D341Med (cell line): ENCODE data around the gene SYDE1.

Experiments
- DNase-seq: peaks from one replicate; pipeline ENCODE4 v3.0.0; 2012; ENCODE audit warnings: low spot score

The SYDE1 gene

DNA sequence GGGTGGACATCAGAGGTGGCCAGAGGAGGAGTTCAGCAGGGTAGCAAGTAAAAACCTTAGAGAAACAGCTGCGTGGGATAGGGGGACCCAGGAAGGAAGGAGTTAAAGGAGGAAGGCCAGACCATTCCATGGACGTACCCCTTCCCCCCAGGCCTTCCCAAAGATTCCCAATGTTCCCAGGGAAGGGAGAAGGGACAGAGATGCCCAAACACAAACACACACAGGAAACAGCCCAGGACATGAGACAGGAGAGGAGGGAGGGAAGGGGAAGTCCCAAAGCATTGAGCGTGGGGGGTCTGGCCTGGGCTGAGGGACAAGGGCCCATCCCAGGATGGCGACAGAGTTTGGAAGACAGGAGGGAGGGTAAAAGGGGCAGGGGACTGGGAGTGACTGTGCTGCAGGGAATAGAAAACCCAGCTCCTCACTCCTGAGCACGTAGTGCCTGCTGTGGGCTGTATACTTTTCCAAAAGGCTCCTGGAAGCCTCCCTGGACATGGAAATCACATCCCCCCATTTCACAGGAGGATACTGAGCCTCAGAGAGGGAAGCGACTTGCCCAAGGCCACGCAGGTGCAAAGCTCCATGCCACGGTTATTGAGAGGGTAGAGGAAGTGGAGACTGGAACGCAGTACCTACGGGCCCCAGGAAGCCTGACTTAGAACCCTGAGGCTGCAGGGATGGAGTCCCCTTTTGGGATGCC is 1.1 kb downstream of the SYDE1 start:
- DNase-seq: no peak

DNA sequence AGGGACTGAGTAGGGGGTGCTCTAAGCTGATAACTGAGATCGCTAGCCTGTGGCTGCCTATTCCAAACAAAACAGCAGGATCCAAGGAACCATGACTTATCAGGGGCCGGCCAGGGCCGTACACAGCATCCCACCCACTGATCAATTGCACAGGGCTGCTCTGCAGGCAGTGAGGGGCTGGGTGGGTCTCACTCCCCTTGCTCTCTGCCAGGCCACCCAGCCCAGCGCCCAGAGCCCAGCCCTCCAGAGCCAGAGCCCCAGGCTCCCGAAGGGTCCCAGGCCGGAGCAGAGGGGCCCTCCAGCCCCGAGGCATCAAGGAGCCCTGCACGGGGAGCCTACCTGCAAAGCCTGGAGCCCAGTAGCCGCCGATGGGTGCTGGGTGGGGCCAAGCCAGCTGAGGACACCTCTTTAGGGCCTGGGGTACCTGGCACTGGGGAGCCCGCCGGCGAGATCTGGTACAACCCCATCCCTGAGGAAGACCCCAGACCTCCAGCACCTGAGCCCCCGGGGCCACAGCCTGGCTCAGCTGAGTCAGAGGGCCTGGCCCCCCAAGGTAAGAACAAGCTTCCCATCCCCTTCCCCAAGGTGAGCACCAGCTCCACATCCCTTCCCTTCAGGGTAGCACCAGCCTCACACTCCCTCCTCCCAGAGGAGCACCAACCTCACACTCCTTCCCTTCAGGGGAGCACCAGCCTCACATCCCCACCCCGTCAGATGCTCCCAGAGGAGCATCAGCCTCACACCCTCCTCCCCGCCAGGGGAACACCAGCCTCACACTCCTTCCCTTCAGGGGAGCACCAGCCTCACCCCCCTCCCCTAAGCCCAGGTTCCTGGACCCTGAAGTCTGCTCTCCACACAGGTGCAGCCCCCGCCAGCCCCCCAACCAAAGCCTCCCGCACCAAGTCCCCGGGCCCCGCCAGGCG is 1.9 kb downstream of the SYDE1 start:
- DNase-seq: peak; percentile 38

DNA sequence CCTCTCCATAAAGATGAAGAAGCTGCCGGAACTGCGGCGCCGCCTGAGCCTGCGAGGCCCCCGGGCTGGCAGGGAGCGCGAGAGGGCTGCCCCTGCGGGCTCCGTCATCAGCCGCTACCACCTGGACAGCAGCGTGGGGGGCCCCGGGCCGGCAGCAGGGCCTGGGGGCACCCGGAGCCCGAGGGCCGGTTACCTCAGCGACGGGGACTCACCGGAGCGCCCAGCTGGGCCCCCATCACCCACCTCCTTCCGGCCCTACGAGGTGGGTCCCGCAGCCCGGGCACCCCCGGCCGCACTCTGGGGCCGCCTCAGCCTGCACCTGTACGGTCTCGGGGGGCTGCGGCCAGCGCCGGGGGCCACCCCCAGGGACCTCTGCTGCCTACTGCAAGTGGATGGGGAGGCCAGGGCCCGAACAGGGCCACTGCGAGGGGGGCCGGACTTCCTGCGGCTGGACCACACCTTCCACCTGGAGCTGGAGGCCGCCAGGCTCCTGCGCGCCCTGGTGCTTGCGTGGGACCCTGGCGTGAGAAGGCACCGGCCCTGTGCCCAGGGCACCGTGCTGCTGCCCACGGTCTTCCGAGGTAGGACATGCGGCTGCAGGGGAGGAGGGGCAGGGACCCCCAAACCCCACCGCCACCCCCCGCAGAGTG is 2.7 kb downstream of the SYDE1 start:
- DNase-seq: no peak

DNA sequence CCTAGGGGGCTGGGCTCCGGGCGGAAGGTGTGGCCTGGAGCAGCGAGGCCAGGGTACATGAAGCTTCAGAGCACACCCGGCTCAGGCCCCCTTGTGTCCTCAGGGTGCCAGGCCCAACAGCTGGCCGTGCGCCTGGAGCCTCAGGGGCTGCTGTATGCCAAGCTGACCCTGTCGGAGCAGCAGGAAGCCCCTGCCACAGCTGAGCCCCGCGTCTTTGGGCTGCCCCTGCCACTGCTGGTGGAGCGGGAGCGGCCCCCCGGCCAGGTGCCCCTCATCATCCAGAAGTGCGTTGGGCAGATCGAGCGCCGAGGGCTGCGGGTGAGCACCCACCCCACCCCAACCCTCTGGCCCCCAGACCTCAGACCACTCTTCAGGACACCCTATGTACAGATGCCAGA is 3.2 kb downstream of the SYDE1 start:
- DNase-seq: no peak

DNA sequence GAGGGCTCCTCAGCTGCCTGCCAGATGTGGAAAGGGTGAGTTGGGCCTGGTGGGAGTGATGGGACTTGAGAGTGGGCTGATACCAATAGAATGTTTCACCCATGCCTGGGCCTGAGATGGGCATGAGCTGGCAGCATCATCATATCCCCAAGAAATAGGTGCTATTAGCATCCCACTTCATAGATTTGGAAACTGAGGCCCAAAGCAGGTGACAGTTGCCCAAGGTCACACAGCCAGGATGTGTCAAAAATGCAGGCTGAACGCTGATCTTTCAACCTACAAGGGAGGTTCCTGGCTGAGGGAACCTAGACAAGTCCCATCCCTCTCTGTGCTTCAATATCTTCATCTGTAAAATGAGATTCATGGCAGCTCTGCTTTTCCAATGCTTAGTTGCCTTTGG is 4.6 kb downstream of the SYDE1 start:
- DNase-seq: no peak

DNA sequence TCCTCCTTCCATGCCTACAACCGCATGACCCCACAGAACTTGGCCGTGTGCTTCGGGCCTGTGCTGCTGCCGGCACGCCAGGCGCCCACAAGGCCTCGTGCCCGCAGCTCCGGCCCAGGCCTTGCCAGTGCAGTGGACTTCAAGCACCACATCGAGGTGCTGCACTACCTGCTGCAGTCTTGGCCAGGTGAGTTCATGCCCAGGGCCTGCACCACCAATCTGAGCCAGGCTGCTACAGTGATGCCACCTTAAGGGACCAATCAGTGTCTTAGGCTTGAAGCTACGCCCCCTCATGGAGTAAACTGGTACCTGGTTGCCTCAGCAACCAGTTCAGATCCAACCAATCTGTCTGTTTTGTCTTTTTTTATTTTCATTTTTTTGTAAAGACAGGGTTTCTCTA is 5.2 kb downstream of the SYDE1 start:
- DNase-seq: no peak

DNA sequence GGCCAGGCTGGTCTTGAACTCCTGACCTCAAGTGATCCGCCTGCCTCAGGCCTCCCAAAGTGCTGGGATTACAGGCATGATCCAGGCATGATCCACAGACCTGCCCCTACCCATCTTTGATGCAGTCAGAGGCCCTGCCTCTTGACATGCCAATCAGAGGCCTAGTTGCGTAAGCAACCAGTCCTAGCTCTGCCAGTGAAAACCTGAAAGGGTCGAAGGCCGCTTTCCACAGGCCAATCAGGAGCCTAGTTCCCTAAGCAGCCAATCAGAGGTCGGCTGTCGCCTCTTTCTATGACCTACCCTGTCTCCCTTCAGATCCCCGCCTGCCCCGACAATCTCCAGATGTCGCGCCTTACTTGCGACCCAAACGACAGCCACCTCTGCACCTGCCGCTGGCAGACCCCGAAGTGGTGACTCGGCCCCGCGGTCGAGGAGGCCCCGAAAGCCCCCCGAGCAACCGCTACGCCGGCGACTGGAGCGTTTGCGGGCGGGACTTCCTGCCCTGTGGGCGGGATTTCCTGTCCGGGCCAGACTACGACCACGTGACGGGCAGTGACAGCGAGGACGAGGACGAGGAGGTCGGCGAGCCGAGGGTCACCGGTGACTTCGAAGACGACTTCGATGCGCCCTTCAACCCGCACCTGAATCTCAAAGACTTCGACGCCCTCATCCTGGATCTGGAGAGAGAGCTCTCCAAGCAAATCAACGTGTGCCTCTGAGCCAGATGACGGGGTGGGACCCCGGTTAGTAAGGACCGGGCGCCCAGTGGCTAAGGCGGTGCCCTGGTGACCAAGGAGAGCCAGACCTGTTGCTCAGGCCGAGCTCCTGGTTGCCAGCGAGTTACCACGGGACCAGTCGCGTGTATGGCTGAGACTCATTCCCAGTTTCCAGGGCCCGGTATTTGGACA is 6.3 kb downstream of the SYDE1 start:
- DNase-seq: no peak

DNA sequence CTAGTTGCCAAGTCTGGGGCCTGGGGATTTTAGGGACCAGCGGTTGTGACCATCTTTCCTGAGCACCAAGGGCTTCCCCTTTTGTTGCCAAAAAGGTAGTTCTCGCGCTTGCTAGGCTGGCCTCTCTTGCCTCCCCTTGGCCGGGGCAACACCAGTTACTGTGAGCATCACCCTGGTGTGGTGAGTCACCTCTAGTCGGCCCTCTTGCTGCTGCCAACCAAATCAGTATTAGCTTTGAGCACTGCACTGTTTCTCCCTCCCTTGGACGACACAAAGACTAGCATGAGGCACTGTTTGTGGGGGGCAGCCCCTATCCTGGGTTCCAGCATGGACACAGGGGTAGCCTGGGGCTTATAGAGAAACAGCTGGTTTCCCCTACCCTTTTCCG is 6.9 kb downstream of the SYDE1 start:
- no peak for DNase-seq

DNA sequence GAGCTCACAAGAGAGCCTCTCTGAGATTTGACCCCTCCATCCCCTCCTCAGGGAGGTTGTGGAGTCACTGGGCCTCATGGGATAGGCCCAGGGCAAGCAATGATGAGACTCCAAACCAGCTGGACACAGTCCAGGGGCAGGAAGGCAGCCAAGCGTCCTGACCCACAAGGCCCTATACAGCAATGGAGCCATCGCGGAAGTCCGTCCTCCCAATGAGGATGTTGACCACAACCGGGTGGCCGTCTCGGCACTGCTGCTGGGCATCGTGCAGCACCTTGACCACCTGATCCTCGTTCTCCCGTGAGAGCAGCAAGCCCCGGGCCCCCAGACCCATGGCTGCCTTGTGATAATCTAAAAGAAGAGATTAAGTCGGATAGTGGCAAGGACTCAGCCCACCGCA is 7.9 kb downstream of the SYDE1 start:
- DNase-seq: no peak

DNA sequence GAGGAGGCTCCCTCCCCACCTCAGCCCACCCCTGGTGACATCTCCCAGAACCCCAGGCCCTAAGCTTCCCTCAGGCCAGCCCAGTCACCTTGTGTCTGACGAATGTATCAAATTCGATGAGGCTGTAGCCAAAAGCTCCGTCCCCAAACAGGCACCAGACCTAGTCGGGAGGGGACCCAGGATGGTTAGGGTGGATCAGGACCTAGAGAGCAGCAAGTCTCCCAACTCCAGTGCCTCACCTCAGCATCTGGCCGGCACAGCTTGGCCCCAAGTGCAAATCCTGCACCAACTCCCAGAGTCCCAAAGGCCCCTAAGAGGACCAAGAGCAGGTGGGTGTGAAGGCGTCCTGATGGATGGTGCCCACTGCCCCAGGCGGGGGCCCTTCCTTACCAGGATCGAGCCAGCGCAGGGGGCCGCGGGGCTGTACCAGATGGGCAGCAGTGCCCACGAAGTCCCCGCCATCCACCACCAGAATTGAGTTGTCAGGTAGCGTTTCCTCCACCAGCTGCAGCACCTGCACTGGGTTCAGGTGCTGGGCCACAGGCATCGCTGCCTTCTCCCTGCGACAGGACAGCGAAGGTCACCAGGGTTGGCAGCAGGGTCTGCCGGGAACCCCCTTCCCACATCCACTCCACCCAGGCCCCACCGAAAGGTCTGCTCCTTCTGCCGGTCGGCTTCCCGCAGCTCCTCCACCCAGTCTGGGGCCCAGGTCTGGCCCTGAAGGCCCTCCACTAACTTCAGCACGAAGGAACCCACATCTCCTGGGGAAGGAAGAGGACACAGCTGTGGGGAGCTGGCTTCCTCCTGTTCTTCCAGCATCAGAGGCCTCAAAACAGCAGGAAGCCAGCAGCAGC is 8.8 kb downstream of the SYDE1 start:
- DNase-seq: no peak

DNA sequence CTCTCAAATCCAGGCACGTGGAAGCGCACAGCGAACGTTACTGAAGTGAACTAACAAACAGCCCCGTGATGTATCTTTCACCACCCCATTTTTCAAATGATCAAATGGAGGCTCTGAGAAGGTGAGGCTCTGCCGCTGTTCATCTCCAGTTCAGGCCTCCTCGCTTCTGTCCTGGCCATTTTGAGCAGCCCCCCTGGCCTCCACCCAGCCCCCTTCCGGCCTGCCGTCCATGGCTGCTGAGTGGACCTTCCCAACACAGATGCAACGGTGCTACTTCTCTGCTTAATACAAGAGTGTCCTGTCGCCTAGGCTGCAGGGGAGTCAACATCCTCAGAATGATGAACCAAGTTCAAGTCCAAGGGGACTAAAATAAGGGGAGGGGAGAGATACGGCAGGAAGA is 9.7 kb downstream of the SYDE1 start:
- DNase-seq: no peak

DNA sequence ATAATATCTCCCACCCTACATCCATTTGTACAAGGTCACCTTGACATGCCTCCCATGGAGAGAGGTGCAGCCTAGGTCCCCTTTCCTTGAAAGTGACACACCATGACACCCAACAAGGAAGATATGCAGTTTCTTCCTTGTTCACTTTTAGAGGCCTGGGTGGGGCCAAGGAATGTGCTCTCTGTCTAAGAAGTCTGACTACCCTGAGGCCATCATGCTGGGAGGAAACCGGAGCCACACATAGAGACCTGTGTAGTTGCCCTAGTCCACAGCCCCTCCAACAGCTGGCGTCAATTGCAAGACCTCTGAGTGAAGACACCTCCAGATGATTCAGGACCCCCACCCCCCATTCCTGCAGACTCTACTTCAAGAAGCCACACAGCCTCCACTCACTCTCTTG is 11.0 kb downstream of the SYDE1 start:
- no peak for DNase-seq

DNA sequence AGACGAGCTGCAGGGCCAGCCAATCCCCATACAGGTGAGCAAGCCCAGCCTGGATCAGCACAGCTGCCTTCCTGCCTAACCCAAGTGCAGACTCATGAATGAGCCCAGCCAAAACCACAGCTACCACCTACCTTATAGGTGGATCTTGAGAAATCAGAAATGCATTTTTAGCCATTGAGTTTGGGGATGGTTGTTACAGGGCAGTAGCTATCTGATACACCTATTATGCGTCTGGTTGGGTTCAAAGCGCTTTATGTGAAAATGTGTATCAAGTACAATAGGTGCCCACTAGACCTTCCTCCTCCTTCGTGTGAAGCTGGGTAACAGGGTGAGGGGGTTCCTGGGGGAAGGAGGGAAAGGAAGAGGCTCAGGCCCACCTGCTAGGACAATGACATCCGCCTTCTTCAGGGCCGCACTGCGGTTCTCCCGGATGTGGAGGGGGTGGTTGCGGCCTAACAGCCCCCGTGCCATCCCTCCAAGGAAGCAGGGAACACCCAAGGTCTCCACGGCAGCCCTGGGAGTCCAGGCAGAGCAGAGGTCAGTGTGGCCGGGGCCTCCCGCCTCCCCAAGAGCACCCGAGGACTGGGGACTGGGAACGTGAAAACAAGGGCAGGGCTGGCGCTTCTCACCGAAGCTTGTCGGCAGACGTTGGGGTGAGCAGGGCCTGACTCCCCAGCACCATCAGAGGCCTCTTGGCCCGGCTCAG is 11.7 kb downstream of the SYDE1 start:
- DNase-seq: no peak

DNA sequence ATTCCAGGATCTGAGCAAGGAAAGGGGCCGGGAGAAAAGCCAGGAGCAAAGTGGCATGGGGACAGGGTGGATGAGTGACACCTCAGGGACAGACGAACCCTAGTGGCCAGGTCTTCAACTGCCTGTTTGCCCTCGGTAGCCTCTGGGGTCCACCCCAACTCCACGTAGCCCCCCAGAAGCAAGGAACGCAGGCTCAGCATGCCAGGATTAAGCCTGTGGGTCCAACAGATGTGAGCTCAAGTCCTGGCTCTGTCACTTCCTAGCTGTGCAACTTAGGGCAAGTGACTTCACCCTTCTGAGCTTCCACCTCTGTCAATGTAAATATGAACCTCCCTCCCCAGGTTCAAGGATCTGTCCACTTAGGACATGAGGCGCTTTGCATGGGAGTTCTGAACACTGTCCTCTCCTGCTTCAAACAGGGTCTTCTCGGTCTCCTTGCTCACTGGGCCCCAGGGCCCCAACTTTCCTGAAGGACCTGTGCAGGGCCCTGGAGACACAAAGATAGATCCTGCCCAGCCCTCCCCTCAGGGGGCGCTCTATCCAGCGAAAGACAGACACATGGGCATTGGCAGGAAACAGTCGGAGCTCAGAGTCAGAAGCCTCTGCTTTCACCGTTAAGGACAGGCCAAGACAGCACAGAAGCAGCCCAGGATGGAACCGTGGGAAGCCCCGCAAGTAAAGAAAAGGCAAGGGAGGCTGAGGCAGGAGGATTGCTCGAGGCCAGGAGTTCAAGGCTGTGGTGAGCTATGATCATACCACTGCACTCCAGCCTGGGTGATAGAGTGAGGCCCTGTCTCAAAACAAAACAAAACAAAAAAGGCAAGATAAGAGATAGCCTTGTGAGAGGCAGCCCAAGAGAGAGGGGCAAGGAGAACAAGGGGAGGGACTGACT is 13.2 kb downstream of the SYDE1 start:
- DNase-seq: no peak

DNA sequence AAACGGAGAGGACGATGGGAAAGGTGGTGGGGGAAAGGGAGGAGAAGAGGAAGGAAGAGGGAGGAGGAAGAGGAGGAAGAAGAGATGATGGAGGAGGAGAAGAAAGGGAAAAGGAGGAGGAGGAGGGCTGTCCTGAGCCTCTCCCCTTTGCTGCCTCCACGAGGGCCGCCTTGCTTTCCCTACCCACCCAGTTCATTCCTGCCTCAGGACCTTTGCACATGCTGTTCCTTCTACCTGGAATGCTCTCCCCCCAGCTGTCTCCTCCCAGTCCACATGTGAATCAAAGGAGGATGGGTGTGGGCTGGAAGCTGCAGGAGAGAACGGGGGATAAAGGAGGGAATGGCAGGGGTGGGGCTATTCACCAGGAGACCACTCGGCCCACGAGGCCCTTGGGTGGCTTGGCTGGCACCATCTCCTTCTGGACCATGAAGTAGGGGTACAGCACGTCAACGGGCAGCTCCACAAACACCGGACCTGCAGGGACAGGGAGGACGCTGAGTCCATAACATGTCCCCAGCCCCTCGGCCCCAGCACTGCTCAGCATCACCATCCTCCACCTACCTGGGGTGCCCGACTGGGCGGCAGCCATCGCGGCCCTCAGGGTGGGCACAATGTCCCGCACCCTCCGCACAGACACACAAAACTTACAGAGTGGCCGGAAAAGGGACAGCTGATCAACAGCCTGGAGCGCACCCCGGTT is 15.3 kb downstream of the SYDE1 start:
- no peak for DNase-seq

DNA sequence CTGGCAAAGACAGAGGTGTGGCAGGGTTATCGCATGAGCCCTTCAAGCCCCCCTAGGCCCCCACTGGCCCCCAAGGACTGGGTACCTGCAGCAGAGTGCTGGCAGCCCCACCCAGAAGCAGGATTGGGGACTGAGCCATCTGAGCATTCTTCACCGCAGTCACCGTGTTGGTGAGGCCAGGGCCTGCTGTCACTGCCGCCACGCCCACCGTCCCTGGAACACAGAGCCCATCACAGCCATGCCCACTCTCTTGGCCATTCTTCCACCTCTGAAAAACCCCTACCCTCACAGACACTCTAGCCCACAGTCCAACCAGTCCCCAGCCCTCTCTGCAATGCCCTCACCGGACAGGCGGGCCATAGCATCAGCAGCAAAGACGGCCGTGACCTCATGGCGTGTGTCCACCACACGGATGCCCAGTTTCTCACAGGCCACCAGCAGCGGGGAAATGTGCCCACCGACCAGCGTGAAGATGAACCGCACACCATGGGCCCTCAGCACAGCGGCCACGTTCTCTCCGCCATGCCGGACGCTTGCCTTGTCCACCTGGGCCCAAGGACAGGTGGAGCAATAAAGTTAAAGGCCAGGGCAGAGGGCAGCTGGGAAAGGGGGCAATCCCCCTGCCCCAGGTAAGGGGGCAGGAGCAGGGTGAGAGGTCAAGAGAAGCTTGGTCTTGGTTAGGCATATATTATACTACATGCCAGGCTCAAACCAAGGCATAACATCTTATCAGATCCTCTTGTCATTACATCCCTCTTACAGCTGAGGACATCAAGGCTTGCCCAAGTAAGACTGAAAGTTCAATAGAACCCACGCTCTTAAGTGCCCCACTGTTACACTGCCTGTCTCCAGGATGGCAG is 16.1 kb downstream of the SYDE1 start:
- no peak for DNase-seq

DNA sequence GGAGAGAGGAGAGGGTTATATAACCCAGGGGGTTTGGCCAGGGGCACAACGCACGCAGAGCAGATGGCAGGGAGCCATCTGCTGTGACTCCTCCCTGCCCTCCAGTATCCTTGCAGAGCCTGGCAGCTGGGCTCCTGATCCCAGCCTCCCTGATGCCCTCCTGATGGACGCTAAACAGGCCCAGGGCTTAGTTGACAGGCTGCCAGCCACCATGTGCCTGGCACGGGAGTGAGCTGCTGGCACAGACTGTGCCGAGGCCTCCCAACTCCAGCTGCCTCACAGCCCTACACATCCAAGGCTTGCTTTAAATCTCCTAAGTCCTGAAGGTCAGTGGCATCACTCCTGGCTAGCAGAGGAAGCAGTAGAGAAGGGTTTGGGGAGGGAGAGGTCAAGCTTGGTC is 16.7 kb downstream of the SYDE1 start:
- peak; percentile 75 for DNase-seq
